Hepatocyte (in vitro differentiated cells): ENCODE data around the gene WDR38. TPM values are rescaled to one million over a fixed set of nuclear protein-coding genes. Genes with fewer than 3 reads are reported as not detected.

Experiments used
- DNase-seq: peaks from one replicate; pipeline ENCODE4 v3.0.0-alpha.2; 2016; ENCODE audit warnings: low spot score
- H2AFZ ChIP-seq: fragments of 200-600 bp; sonication (generic); 2 replicates; pipeline ENCODE4 v1.6.0; 2016; ENCODE audit warnings: antibody characterized with exemption, mild to moderate bottlenecking
- H3K27ac ChIP-seq: fragments of 200-600 bp; sonication (generic); 2 replicates; pipeline ENCODE4 v1.5.1; 2016; ENCODE audit warnings: mild to moderate bottlenecking
- H3K27me3 ChIP-seq: fragments of 200-600 bp; sonication (generic); 2 replicates; pipeline ENCODE4 v1.6.1; 2016
- H3K36me3 ChIP-seq: fragments of 200-600 bp; sonication (generic); replicated peaks from 2 replicates; pipeline ENCODE4 v1.5.1; 2016; ENCODE audit warnings: low read depth; ENCODE audit not compliant: insufficient read depth
- H3K4me1 ChIP-seq: fragments of 200-600 bp; sonication (generic); 2 replicates; pipeline ENCODE4 v1.5.1; 2016; ENCODE audit warnings: mild to moderate bottlenecking, moderate library complexity; ENCODE audit not compliant: insufficient read depth
- H3K4me2 ChIP-seq: fragments of 200-600 bp; sonication (generic); 2 replicates; pipeline ENCODE4 v1.6.0; 2016
- H3K4me3 ChIP-seq: fragments of 200-600 bp; sonication (generic); 2 replicates; pipeline ENCODE4 v1.5.1; 2016; ENCODE audit warnings: mild to moderate bottlenecking
- H3K79me2 ChIP-seq: fragments of 200-600 bp; sonication (generic); 2 replicates; pipeline ENCODE4 v1.6.0; 2017; ENCODE audit warnings: mild to moderate bottlenecking
- H3K9me2 ChIP-seq: fragments of 200-600 bp; sonication (generic); replicated peaks from 2 replicates; pipeline ENCODE4 v1.6.0; 2017; ENCODE audit warnings: mild to moderate bottlenecking; ENCODE audit not compliant: insufficient read depth
- H3K9me3 ChIP-seq: fragments of 200-600 bp; sonication (generic); 2 replicates; pipeline ENCODE4 v1.5.1; 2016; ENCODE audit warnings: low read depth, mild to moderate bottlenecking
- H4K20me1 ChIP-seq: fragments of 200-600 bp; sonication (generic); 2 replicates; pipeline ENCODE4 v1.6.0; 2016; ENCODE audit warnings: mild to moderate bottlenecking; ENCODE audit not compliant: insufficient read depth, poor library complexity, severe bottlenecking
- EZH2 ChIP-seq: fragments of 200-600 bp; sonication (generic); IDR thresholded peaks from 2 replicates; pipeline ENCODE4 v1.6.1; 2016; ENCODE audit warnings: antibody characterized with exemption, mild to moderate bottlenecking, borderline replicate concordance
- EZH2phosphoT487 ChIP-seq: fragments of 200-600 bp; sonication (generic); IDR thresholded peaks from one replicate; pipeline ENCODE4 v1.6.1; 2018; ENCODE audit warnings: antibody characterized with exemption, mild to moderate bottlenecking, low read depth, moderate library complexity; ENCODE audit not compliant: unreplicated experiment, severe bottlenecking
- WGBS: methylation state at CpG from one replicate; pipeline ENCODE4 v1.1.6; 2016; ENCODE audit warnings: low lambda C conversion rate; ENCODE audit errors: missing lambda C conversion rate; 5-methylcytosine and 5-hydroxymethylcytosine counted together
- polyA plus RNA-seq: library from polyadenylated mRNA; unstranded; fragments of >200 nt; fragmentation: Nextera tagmentation; extraction: Ambion mirVana; gene quantifications from 2 replicates; pipeline ENCODE4 v1.2.1, GENCODE V29; 2016
- total RNA-seq: library from RNA; depleted of rRNA; stranded (reverse); fragments of >200 nt; gene quantifications from 2 replicates; pipeline ENCODE4 v1.2.3, GENCODE V29; 2014
- TF ChIP-seq, protein P1 (sequence below): fragments of 200-600 bp; sonication (generic); IDR thresholded peaks from 2 replicates; pipeline ENCODE4 v1.5.1; 2016; ENCODE audit warnings: antibody characterized with exemption, mild to moderate bottlenecking; ENCODE audit not compliant: poor library complexity

WDR38 gene, protein sequence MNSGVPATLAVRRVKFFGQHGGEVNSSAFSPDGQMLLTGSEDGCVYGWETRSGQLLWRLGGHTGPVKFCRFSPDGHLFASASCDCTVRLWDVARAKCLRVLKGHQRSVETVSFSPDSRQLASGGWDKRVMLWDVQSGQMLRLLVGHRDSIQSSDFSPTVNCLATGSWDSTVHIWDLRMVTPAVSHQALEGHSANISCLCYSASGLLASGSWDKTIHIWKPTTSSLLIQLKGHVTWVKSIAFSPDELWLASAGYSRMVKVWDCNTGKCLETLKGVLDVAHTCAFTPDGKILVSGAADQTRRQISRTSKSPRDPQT
- not detected in 2 replicates for total RNA-seq
- not detected in 2 replicates for polyA plus RNA-seq

DNA sequence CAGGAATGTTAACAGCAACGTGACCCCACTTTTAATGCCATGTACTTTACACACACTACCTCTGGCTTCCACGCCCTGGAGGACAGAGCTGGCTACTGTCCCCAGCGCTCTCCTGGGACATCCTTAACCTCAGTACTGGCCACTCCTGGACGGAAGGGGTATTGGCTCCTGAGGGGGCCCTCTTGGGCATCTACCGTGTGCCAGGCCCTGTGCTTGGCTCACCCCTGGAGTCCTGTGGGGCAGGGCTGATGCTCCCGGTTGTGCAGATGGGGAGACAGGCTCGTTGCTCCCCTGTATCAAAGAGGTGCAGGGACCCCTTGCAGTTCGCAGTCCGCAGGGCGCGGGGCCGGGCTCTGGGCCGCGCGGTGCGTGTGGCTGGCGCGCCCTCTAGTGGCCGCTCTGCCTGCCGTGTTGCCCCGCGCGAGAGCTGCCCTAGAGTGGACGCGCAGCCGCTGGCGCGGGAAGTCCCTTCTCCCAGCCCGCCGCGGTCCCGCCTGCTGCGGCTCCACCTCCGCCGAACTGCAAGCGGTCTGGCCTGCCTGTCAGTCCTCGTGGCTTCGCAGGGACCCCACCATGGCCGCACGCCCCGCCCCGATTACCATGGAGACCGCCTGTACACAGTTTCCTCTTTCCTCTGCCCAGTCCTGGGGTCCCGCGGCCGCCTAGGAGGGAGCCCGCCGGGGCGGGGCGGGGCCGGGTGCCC, at the start of gene WDR38:
Gene WDR38, plus strand, starts transcription at position 632 of the 703 bp plus-strand sequence. CDS start 72 bp downstream, outside the sequence.
- under 1% methylated on average over 48 of the region's 51 CpGs for WGBS
- Histone ChIP-seq H3K4me1 (peaks cover 7% of the 10 kb centered on the region), H3K27ac (no peak within 1 kb of the TSS), H3K4me3 (peak within 1 kb of the TSS; percentile 57), H3K9me2 (no peaks in the 10 kb centered on the region), H3K4me2 (peak within 1 kb of the TSS; percentile 99), H3K9me3 (no peaks in the 10 kb centered on the region), H3K27me3 (no peaks in the 10 kb centered on the region), H3K79me2 (no peaks in the 10 kb centered on the region), H3K36me3 (no peaks in the 10 kb centered on the region), H4K20me1 (peaks cover 14% of the 10 kb centered on the region), H2AFZ (peak within 1 kb of the TSS; percentile 68)
- peak; percentile 89 for DNase-seq
- TF ChIP-seq EZH2 (no peak), EZH2phosphoT487 (no peak)
- TF ChIP-seq, protein P1, sequence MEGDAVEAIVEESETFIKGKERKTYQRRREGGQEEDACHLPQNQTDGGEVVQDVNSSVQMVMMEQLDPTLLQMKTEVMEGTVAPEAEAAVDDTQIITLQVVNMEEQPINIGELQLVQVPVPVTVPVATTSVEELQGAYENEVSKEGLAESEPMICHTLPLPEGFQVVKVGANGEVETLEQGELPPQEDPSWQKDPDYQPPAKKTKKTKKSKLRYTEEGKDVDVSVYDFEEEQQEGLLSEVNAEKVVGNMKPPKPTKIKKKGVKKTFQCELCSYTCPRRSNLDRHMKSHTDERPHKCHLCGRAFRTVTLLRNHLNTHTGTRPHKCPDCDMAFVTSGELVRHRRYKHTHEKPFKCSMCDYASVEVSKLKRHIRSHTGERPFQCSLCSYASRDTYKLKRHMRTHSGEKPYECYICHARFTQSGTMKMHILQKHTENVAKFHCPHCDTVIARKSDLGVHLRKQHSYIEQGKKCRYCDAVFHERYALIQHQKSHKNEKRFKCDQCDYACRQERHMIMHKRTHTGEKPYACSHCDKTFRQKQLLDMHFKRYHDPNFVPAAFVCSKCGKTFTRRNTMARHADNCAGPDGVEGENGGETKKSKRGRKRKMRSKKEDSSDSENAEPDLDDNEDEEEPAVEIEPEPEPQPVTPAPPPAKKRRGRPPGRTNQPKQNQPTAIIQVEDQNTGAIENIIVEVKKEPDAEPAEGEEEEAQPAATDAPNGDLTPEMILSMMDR: peak; percentile 99

DNA sequence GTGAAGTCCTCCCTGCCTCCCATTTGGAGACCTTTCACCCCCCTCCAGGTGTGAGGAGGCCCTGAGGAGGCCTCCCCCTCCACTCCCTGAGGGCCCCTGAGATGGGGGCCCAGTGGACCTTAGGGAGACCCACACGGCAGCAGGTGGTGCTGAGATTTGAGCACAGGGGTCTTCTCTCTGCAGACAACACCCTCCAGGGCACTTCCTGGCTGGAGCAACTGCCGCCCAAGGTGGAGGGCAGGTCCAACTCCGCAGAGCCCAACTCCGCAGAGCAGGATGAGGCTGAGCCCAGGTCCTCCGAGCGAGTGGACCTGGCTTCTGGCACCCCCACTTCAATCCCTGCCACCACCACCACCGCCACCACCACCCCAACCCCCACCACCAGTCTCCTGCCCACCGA, 49.3 kb upstream of the WDR38 start:
- Histone ChIP-seq H3K9me3 (no peaks in the 10 kb centered on the region), H3K4me1 (no peaks in the 10 kb centered on the region), H3K79me2 (no peaks in the 10 kb centered on the region), H4K20me1 (no peaks in the 10 kb centered on the region), H2AFZ (no peak overlapping the region), H3K4me3 (no peak overlapping the region), H3K27me3 (no peaks in the 10 kb centered on the region), H3K36me3 (no peaks in the 10 kb centered on the region), H3K27ac (no peak overlapping the region), H3K9me2 (no peaks in the 10 kb centered on the region), H3K4me2 (no peak overlapping the region)
- 91% methylated on average over 6 of the region's 8 CpGs for WGBS
- DNase-seq: no peak
- TF ChIP-seq EZH2: no peak
- TF ChIP-seq, protein P1: no peak
- TF ChIP-seq EZH2phosphoT487: no peak

DNA sequence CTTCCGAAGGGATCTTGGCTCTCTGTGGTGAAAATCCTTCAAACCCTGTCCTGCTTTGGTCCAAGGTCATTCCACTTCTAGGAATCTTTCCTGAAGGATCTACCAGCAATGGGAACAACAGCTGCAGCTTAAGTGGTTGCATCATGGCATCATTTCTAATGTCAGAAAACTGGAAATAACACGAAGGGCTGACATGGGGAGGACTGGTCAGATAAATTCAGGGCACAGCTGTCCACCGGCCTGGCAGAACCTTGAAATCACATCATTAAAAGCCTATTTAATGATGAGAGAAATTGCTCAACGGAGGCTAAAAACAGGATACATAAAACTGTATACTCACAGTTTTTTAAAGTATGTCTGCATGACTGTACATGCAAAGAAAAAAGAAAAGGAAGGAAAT, 48.1 kb upstream of the WDR38 start:
- Histone ChIP-seq H3K9me2 (no peaks in the 10 kb centered on the region), H3K36me3 (no peaks in the 10 kb centered on the region), H3K79me2 (no peaks in the 10 kb centered on the region), H3K9me3 (no peaks in the 10 kb centered on the region), H3K4me2 (no peak overlapping the region), H3K4me3 (no peak overlapping the region), H3K4me1 (no peaks in the 10 kb centered on the region), H2AFZ (no peak overlapping the region), H3K27ac (no peak overlapping the region), H4K20me1 (no peaks in the 10 kb centered on the region), H3K27me3 (no peaks in the 10 kb centered on the region)
- DNase-seq: no peak
- TF ChIP-seq, protein P1: no peak
- 84% methylated on average over 4 of the region's 4 CpGs for WGBS
